Activated CD8-positive, alpha-beta memory T cell treated with anti-CD3 and anti-CD28 coated beads, Interleukin-2, amount 50 U/mL, for 1 hour (primary cell): ENCODE results near the gene TAF5L.

Experiments used
- DNase-seq: peaks from one replicate; pipeline ENCODE4 v3.0.0-alpha.2; 2020; ENCODE audit errors: extremely low read depth

The TAF5L gene

GRCh38 chr1:229625915-229626831, at the start of gene TAF5L, which contains the start of gene URB2:
Gene TAF5L, minus strand, starts transcription at chr1:229626122. Its CDS starts 11,640 bp downstream, at chr1:229614482.
Gene URB2, plus strand, starts transcription at chr1:229626247. Its CDS starts 1,387 bp downstream, at chr1:229627634.
- DNase-seq, result peak; percentile 43

GRCh38 chr1:229675396-229675795, 49.5 kb upstream of the TAF5L start:
- no peak for DNase-seq

- no peak for DNase-seq
These were observed 48.1 kb upstream of the TAF5L start for GRCh38 chr1:229674042-229674441.

- no peak for DNase-seq
These were observed 46.3 kb upstream of the TAF5L start for GRCh38 chr1:229672246-229672645.

GRCh38 chr1:229671310-229671709, 45.4 kb upstream of the TAF5L start:
- no peak for DNase-seq

- DNase-seq, result no peak
These were observed 43.4 kb upstream of the TAF5L start for GRCh38 chr1:229669333-229669732.

GRCh38 chr1:229666585-229666984, 40.7 kb upstream of the TAF5L start:
- DNase-seq, result no peak

GRCh38 chr1:229665912-229666558, 40.1 kb upstream of the TAF5L start:
- DNase-seq, result no peak

GRCh38 chr1:229664133-229664689, 38.3 kb upstream of the TAF5L start:
- peak; percentile 33 for DNase-seq

- no peak for DNase-seq
These were observed 36.0 kb upstream of the TAF5L start for GRCh38 chr1:229661897-229662296.

GRCh38 chr1:229661022-229661877, 35.3 kb upstream of the TAF5L start:
- no peak for DNase-seq

- no peak for DNase-seq
These were observed 32.3 kb upstream of the TAF5L start for GRCh38 chr1:229657993-229658755.

GRCh38 chr1:229655781-229656180, 29.9 kb upstream of the TAF5L start:
- no peak for DNase-seq

GRCh38 chr1:229653420-229653819, 27.5 kb upstream of the TAF5L start:
- DNase-seq, result no peak

GRCh38 chr1:229651546-229651945, 25.6 kb upstream of the TAF5L start:
- DNase-seq, result no peak

- no peak for DNase-seq
These were observed 24.1 kb upstream of the TAF5L start for GRCh38 chr1:229650045-229650444.

GRCh38 chr1:229648406-229648805, 22.5 kb upstream of the TAF5L start:
- DNase-seq, result no peak

- DNase-seq, result no peak
These were observed 19.5 kb upstream of the TAF5L start for GRCh38 chr1:229645324-229645993.

GRCh38 chr1:229643996-229644745, 18.2 kb upstream of the TAF5L start:
- no peak for DNase-seq

- no peak for DNase-seq
These were observed 17.0 kb upstream of the TAF5L start for GRCh38 chr1:229642970-229643369.
